Stomach (tissue), 4 donors: ENCODE measurements around the gene KATNB1.

Source experiments
- CTCF ChIP-seq, 7 experiments: fragments of 450-650 bp in 4 of 7; fragments of 200-600 bp in 3 of 7; sonication (generic) in 3 of 7; IDR thresholded peaks; one replicate each; pipeline ENCODE4 v1.5.1; 2016 to 2019; ENCODE audit warnings: antibody characterized with exemption in 7 of 7, control low read depth in 2 of 7, mild to moderate bottlenecking in 1 of 7
- POLR2A ChIP-seq, 4 donors: fragments of 450-650 bp; IDR thresholded peaks; one replicate each; pipeline ENCODE4 v1.6.1; 2016; ENCODE audit warnings: antibody characterized with exemption in 4 of 4, control low read depth in 2 of 4, mild to moderate bottlenecking in 1 of 4, moderate library complexity in 1 of 4

- TF ChIP-seq POLR2A (IDR thresholded peaks at IDR 0.05) (no peak), CTCF (IDR thresholded peaks at IDR 0.05) (no peak)
Measured at GRCh38 chr16:57686577-57686976, 49.0 kb upstream of the KATNB1 start.
